Endodermal cell (in vitro differentiated cells): Measurements from ENCODE around the gene DCUN1D3. TPM values are rescaled to one million over a fixed set of nuclear protein-coding genes. Genes with fewer than 3 reads are reported as not detected.

Experiments
- DNase-seq: peaks from one replicate; pipeline ENCODE4 v3.0.0-alpha.2; 2017
- H3K27ac ChIP-seq: 2 replicates; pipeline ENCODE4 v1.5.1; 2013; ENCODE audit warnings: mild to moderate bottlenecking, low read depth, low read length, moderate library complexity
- H3K27me3 ChIP-seq: 2 replicates; pipeline ENCODE4 v1.6.1; 2013; ENCODE audit warnings: mild to moderate bottlenecking, low read length, moderate library complexity; ENCODE audit not compliant: insufficient read depth, control insufficient read depth, poor library complexity, severe bottlenecking
- H3K36me3 ChIP-seq: 2 replicates; pipeline ENCODE4 v1.7.0; 2013; ENCODE audit warnings: mild to moderate bottlenecking, low read length, moderate library complexity; ENCODE audit not compliant: control insufficient read depth, insufficient read depth
- H3K4me1 ChIP-seq: one replicate; pipeline ENCODE4 v1.7.0; 2013; ENCODE audit warnings: low read length; ENCODE audit not compliant: control insufficient read depth, insufficient read depth
- H3K4me3 ChIP-seq: 2 replicates; pipeline ENCODE4 v1.5.1; 2013; ENCODE audit warnings: mild to moderate bottlenecking, low read length, moderate library complexity
- H3K9ac ChIP-seq: 2 replicates; pipeline ENCODE4 v1.6.1; 2013; ENCODE audit warnings: mild to moderate bottlenecking, low read length, moderate library complexity; ENCODE audit not compliant: poor library complexity, severe bottlenecking; ENCODE audit errors: extremely low read depth
- H3K9me3 ChIP-seq: 2 replicates; pipeline ENCODE4 v1.6.1; 2013; ENCODE audit warnings: mild to moderate bottlenecking, low read length, moderate library complexity; ENCODE audit not compliant: control insufficient read depth
- H3K27ac Mint-ChIP-seq: 2 replicates; pipeline ENCODE4 v1.8.0; 2020; ENCODE audit warnings: mixed read lengths
- H3K27me3 Mint-ChIP-seq: 2 replicates; pipeline ENCODE4 v1.8.0; 2021; ENCODE audit warnings: mild to moderate bottlenecking, mixed read lengths; ENCODE audit not compliant: insufficient read depth
- H3K36me3 Mint-ChIP-seq: 2 replicates; pipeline ENCODE4 v1.8.0; 2020; ENCODE audit warnings: low read depth, mixed read lengths
- H3K4me1 Mint-ChIP-seq: 2 replicates; pipeline ENCODE4 v1.8.0; 2020; ENCODE audit warnings: mixed read lengths
- H3K4me3 Mint-ChIP-seq: 2 replicates; pipeline ENCODE4 v1.8.0; 2020; ENCODE audit warnings: mild to moderate bottlenecking, moderate library complexity, mixed read lengths
- H3K9me3 Mint-ChIP-seq: 2 replicates; pipeline ENCODE4 v1.8.0; 2020; ENCODE audit warnings: mild to moderate bottlenecking, mixed read lengths
- CTCF ChIP-seq: fragments of 200-600 bp; sonication (generic); conservative IDR thresholded peaks from 2 replicates; pipeline ENCODE4 v1.5.0; 2021; ENCODE audit warnings: antibody characterized with exemption, mild to moderate bottlenecking
- WGBS, 2 experiments: methylation state at CpG; one replicate each; pipeline versions ENCODE4 v1.1.5 to v1.1.7; 2013; ENCODE audit warnings: missing lambda C conversion rate in 2 of 2, mixed read lengths in 1 of 2; ENCODE audit not compliant: insufficient coverage in 1 of 2, insufficient read length in 1 of 2; 5-methylcytosine and 5-hydroxymethylcytosine counted together
- total RNA-seq, 2 donors: library from RNA; stranded (reverse); fragmentation: NEBNext Ultra II Directional in 1 of 2; extraction: Animal tissue kit (Norgen Biotek cat#: 25700) in 1 of 2; gene quantifications; 2 replicates in 1 of 2; 3 replicates in 1 of 2; pipeline ENCODE4 v1.2.1, GENCODE V29; 2021

The DCUN1D3 gene
- total RNA-seq, 2 donors from 2014 or later, result 21.3 to 22.7 TPM

- Histone ChIP-seq H3K36me3 (peaks cover 21% of the 10 kb centered on the region), H3K4me1 (peaks cover 12% of the 10 kb centered on the region), H3K9me3 (no peaks in the 10 kb centered on the region), H3K27me3 (no peaks in the 10 kb centered on the region), H3K27ac (no peak overlapping the region), H3K4me3 (no peak overlapping the region), H3K9ac (no peak overlapping the region)
- Mint-ChIP-seq H3K4me1 (peaks cover 16% of the 10 kb centered on the region), H3K4me3 (no peak overlapping the region), H3K9me3 (no peaks in the 10 kb centered on the region), H3K36me3 (peaks cover 14% of the 10 kb centered on the region), H3K27me3 (no peaks in the 10 kb centered on the region), H3K27ac (no peak overlapping the region)
- no peak for TF ChIP-seq CTCF
- no peak for DNase-seq
- WGBS, 2 experiments, result 95 to 97% methylated on average over 4 of the region's 5 CpGs
Observed at GRCh38 chr16:20853143-20853542, 47.0 kb downstream of the DCUN1D3 start.

GRCh38 chr16:20851601-20852000 lies 48.6 kb downstream of the DCUN1D3 start:
- H3K9me3 ChIP-seq, result no peaks in the 10 kb centered on the region
- TF ChIP-seq CTCF, result no peak
- no peak for DNase-seq
- H3K27ac ChIP-seq, result no peak overlapping the region
- H3K27me3 ChIP-seq, result no peaks in the 10 kb centered on the region
- H3K4me1 Mint-ChIP-seq, result peaks cover 26% of the 10 kb centered on the region
- peaks cover 21% of the 10 kb centered on the region for H3K36me3 ChIP-seq
- no peaks in the 10 kb centered on the region for H3K9me3 Mint-ChIP-seq
- H3K36me3 Mint-ChIP-seq, result peaks cover 9% of the 10 kb centered on the region
- no peak overlapping the region for H3K4me3 ChIP-seq
- H3K4me1 ChIP-seq, result peaks cover 15% of the 10 kb centered on the region
- 93 to 100% methylated on average over 2 of the region's 2 CpGs for WGBS, 2 experiments
- no peak overlapping the region for H3K4me3 Mint-ChIP-seq
- H3K9ac ChIP-seq, result no peak overlapping the region
- H3K27ac Mint-ChIP-seq, result no peak overlapping the region
- no peaks in the 10 kb centered on the region for H3K27me3 Mint-ChIP-seq

- WGBS, 2 experiments, result 85 to 100% methylated on average over 2 to 3 of the region's 3 CpGs
- no peak for TF ChIP-seq CTCF
- Mint-ChIP-seq H3K27ac (no peak overlapping the region), H3K4me1 (peaks cover 32% of the 10 kb centered on the region), H3K4me3 (no peak overlapping the region), H3K9me3 (no peaks in the 10 kb centered on the region), H3K36me3 (peaks cover 7% of the 10 kb centered on the region), H3K27me3 (no peaks in the 10 kb centered on the region)
- Histone ChIP-seq H3K9ac (no peak overlapping the region), H3K4me1 (peaks cover 21% of the 10 kb centered on the region), H3K27me3 (no peaks in the 10 kb centered on the region), H3K4me3 (no peak overlapping the region), H3K9me3 (no peaks in the 10 kb centered on the region), H3K27ac (no peak overlapping the region), H3K36me3 (peaks cover 19% of the 10 kb centered on the region)
- DNase-seq, result no peak
Observed at GRCh38 chr16:20850981-20851380, 49.2 kb downstream of the DCUN1D3 start.
